ENCODE results near the gene MROH7. TPM values are rescaled to one million over a fixed set of nuclear protein-coding genes. Genes with fewer than 3 reads are reported as not detected.

Gene MROH7
- total RNA-seq, 2 experiments from 2014 or later, result 0.11 TPM; not detected in 1

- H3K9me3 Mint-ChIP-seq, result no peaks in the 10 kb centered on the region
- H3K36me3 Mint-ChIP-seq (ENCODE audit: low read depth), result peaks cover 65% of the 10 kb centered on the region
- H3K4me1 Mint-ChIP-seq (ENCODE audit: low read depth), result peaks cover 21% of the 10 kb centered on the region
- H3K27me3 Mint-ChIP-seq, result no peaks in the 10 kb centered on the region
- ChIA-PET POLR2A (interaction anchor here (1.1 kb wide), 1 partner anchor 9 kb away, joined by 6 read pairs; no protein-coding TSS in a partner anchor), CTCF (interaction anchor here (0.9 to 1.6 kb wide), 2 partner anchors 80 to 88 kb away, joined by 3 to 4 read pairs; no protein-coding TSS in a partner anchor)
- no peak overlapping the region for H3K27ac Mint-ChIP-seq
- no peak for TF ChIP-seq CTCF (IDR thresholded peaks at IDR 0.05)
- ATAC-seq (no peak), DNase-seq (no peak)
- no peak overlapping the region for H3K4me3 Mint-ChIP-seq
- intact Hi-C loops (cut with micrococcal nuclease), result no loop called here
These were observed 80.1 kb downstream of the MROH7 start for GRCh38 chr1:54721719-54722118.

GRCh38 chr1:54723985-54724384 lies 82.4 kb downstream of the MROH7 start:
- no peak overlapping the region for H3K4me3 Mint-ChIP-seq
- no peak overlapping the region for H3K27ac Mint-ChIP-seq
- H3K27me3 Mint-ChIP-seq, result no peaks in the 10 kb centered on the region
- CTCF ChIA-PET, result no interaction called here
- intact Hi-C loops (cut with micrococcal nuclease), result no loop called here
- no peak for DNase-seq
- POLR2A ChIA-PET, result interaction anchor here (0.7 to 0.8 kb wide), 2 partner anchors 40 to 75 kb away, joined by 3 to 4 read pairs; no protein-coding TSS in a partner anchor
- no peak for ATAC-seq
- peaks cover 65% of the 10 kb centered on the region for H3K36me3 Mint-ChIP-seq (ENCODE audit: low read depth)
- TF ChIP-seq CTCF (IDR thresholded peaks at IDR 0.05), result no peak
- H3K4me1 Mint-ChIP-seq (ENCODE audit: low read depth), result peaks cover 6% of the 10 kb centered on the region
- no peaks in the 10 kb centered on the region for H3K9me3 Mint-ChIP-seq

GRCh38 chr1:54724771-54725170 lies 83.2 kb downstream of the MROH7 start:
- no peak for DNase-seq
- Mint-ChIP-seq H3K4me3 (no peak overlapping the region), H3K36me3 (ENCODE audit: low read depth) (peaks cover 63% of the 10 kb centered on the region), H3K4me1 (ENCODE audit: low read depth) (peaks cover 1% of the 10 kb centered on the region), H3K27ac (no peak overlapping the region), H3K9me3 (no peaks in the 10 kb centered on the region), H3K27me3 (no peaks in the 10 kb centered on the region)
- intact Hi-C loops (cut with micrococcal nuclease), result no loop called here
- POLR2A ChIA-PET, result interaction anchor here (0.7 to 1.6 kb wide), 3 partner anchors 8 to 161 kb away, joined by 4 to 5 read pairs (median 5); partner anchors contain the start of gene TTC4
- CTCF ChIA-PET, result interaction anchor here (1.1 kb wide), 1 partner anchor 43 kb away, joined by 3 read pairs; no protein-coding TSS in a partner anchor
- TF ChIP-seq CTCF (IDR thresholded peaks at IDR 0.05), result no peak
- ATAC-seq, result no peak

GRCh38 chr1:54728027-54728426 lies 86.4 kb downstream of the MROH7 start:
- Mint-ChIP-seq H3K4me1 (ENCODE audit: low read depth) (no peaks in the 10 kb centered on the region), H3K27ac (no peak overlapping the region), H3K4me3 (no peak overlapping the region), H3K36me3 (ENCODE audit: low read depth) (peaks cover 54% of the 10 kb centered on the region), H3K27me3 (no peaks in the 10 kb centered on the region), H3K9me3 (no peaks in the 10 kb centered on the region)
- CTCF ChIA-PET, result no interaction called here
- intact Hi-C loops (cut with micrococcal nuclease), result no loop called here
- no peak for TF ChIP-seq CTCF (IDR thresholded peaks at IDR 0.05)
- POLR2A ChIA-PET, result interaction anchor here (1.8 kb wide), 1 partner anchor 12 kb away, joined by 8 read pairs; the partner anchor contains the start of gene TTC4
- DNase-seq, result no peak
- ATAC-seq, result no peak

GRCh38 chr1:54736685-54737084 lies 95.1 kb downstream of the MROH7 start:
- no peak for DNase-seq
- ChIA-PET CTCF (interaction anchor here (0.6 kb wide), 1 partner anchor 56 kb away, joined by 3 read pairs; no protein-coding TSS in a partner anchor), POLR2A (no interaction called here)
- Mint-ChIP-seq H3K27me3 (no peaks in the 10 kb centered on the region), H3K36me3 (ENCODE audit: low read depth) (peaks cover 44% of the 10 kb centered on the region), H3K27ac (no peak overlapping the region), H3K9me3 (no peaks in the 10 kb centered on the region), H3K4me1 (ENCODE audit: low read depth) (no peaks in the 10 kb centered on the region), H3K4me3 (no peak overlapping the region)
- no peak for TF ChIP-seq CTCF (IDR thresholded peaks at IDR 0.05)
- intact Hi-C loops (cut with micrococcal nuclease), result no loop called here
- no peak for ATAC-seq
